T-helper 1 cell (primary cell): Measurements from ENCODE around the gene AFP.
"Not testable (repeated sequence)": the region's sequence is repeated elsewhere in the genome, so short reads cannot be mapped to it uniquely, and the experiment has no call there.

Experiments used
- DNase-seq, 5 donors: peaks; one replicate each; pipeline ENCODE4 v3.0.0-alpha.2; 2012 to 2020
- total RNA-seq, 4 donors: gene quantifications; one replicate each; lab custom pipeline; 2026; lab: John Stamatoyannopoulos, UW

The AFP gene
- 0 reads per million in 4 donors for total RNA-seq

GRCh38 chr4:73435984-73436383 lies at the start of gene AFP:
Gene AFP, plus strand, starts transcription at chr4:73436221. Its CDS starts 42 bp downstream, at chr4:73436263.
- no peak for DNase-seq

GRCh38 chr4:73387552-73387951 lies 48.5 kb upstream of the AFP start:
- no peak for DNase-seq

GRCh38 chr4:73388887-73389286 lies 47.1 kb upstream of the AFP start:
- DNase-seq, result no peak

- DNase-seq, result not testable (repeated sequence)
Measured at GRCh38 chr4:73389663-73390062, 46.4 kb upstream of the AFP start.

- DNase-seq, result no peak
Measured at GRCh38 chr4:73391774-73392173, 44.2 kb upstream of the AFP start.

- no peak for DNase-seq
Measured at GRCh38 chr4:73392936-73393335, 43.1 kb upstream of the AFP start.

- DNase-seq, result no peak
Measured at GRCh38 chr4:73396304-73396703, 39.7 kb upstream of the AFP start.

GRCh38 chr4:73396993-73397972 lies 38.7 kb upstream of the AFP start:
- no peak for DNase-seq

GRCh38 chr4:73401412-73401811 lies 34.6 kb upstream of the AFP start:
- no peak for DNase-seq

- no peak for DNase-seq
Measured at GRCh38 chr4:73404042-73404441, 32.0 kb upstream of the AFP start, which contains the start of gene ALB. Gene ALB, plus strand, starts transcription at chr4:73404287. Its CDS starts 41 bp downstream, at chr4:73404328.

- DNase-seq, result no peak
Measured at GRCh38 chr4:73404457-73404856, 31.6 kb upstream of the AFP start.

- no peak for DNase-seq
Measured at GRCh38 chr4:73405138-73405537, 30.9 kb upstream of the AFP start.

- no peak for DNase-seq
Measured at GRCh38 chr4:73406548-73406875, 29.5 kb upstream of the AFP start.

GRCh38 chr4:73407227-73407673 lies 28.8 kb upstream of the AFP start:
- DNase-seq, result no peak

GRCh38 chr4:73408181-73408867 lies 27.7 kb upstream of the AFP start:
- DNase-seq, result no peak

GRCh38 chr4:73409012-73409862 lies 26.8 kb upstream of the AFP start:
- DNase-seq, result no peak

- DNase-seq, result no peak
Measured at GRCh38 chr4:73409978-73410548, 26.0 kb upstream of the AFP start.

- DNase-seq, result no peak
Measured at GRCh38 chr4:73410916-73411730, 24.9 kb upstream of the AFP start.

GRCh38 chr4:73411731-73412414 lies 24.1 kb upstream of the AFP start:
- DNase-seq, result no peak

- DNase-seq, result no peak
Measured at GRCh38 chr4:73413294-73413755, 22.7 kb upstream of the AFP start.

GRCh38 chr4:73414936-73415271 lies 21.1 kb upstream of the AFP start:
- no peak for DNase-seq
